Measurements from ENCODE around the gene MMEL1.

MMEL1 gene

GRCh38 chr1:2605509-2606395 lies 27.1 kb downstream of the MMEL1 start:
- H3K4me3 ChIP-seq (ENCODE audit: control insufficient read depth, low read depth, low read length): no peak overlapping the region
- no peak for TF ChIP-seq CTCF (conservative IDR thresholded peaks at IDR 0.05; ENCODE audit: control insufficient read depth, insufficient read depth, low read depth, low read length)
- DNase-seq (ENCODE audit: low read depth): no peak

GRCh38 chr1:2604844-2605508 lies 27.8 kb downstream of the MMEL1 start:
- TF ChIP-seq CTCF (conservative IDR thresholded peaks at IDR 0.05; ENCODE audit: control insufficient read depth, insufficient read depth, low read depth, low read length): no peak
- no peak for DNase-seq (ENCODE audit: low read depth)
- no peak overlapping the region for H3K4me3 ChIP-seq (ENCODE audit: control insufficient read depth, low read depth, low read length)

GRCh38 chr1:2604156-2604843 lies 28.5 kb downstream of the MMEL1 start:
- TF ChIP-seq CTCF (conservative IDR thresholded peaks at IDR 0.05; ENCODE audit: control insufficient read depth, insufficient read depth, low read depth, low read length): no peak
- no peak for DNase-seq (ENCODE audit: low read depth)

GRCh38 chr1:2603521-2604155 lies 29.2 kb downstream of the MMEL1 start:
- H3K4me3 ChIP-seq (ENCODE audit: control insufficient read depth, low read depth, low read length): no peak overlapping the region
- no peak for DNase-seq (ENCODE audit: low read depth)
- no peak for TF ChIP-seq CTCF (conservative IDR thresholded peaks at IDR 0.05; ENCODE audit: control insufficient read depth, insufficient read depth, low read depth, low read length)

More at GRCh38 chr1:2604156-2604843, 28.5 kb downstream of the MMEL1 start:
- H3K4me3 ChIP-seq (ENCODE audit: control insufficient read depth, low read depth, low read length): no peak overlapping the region

- no peak for TF ChIP-seq CTCF (conservative IDR thresholded peaks at IDR 0.05; ENCODE audit: control insufficient read depth, insufficient read depth, low read depth, low read length)
- DNase-seq (ENCODE audit: low read depth): no peak
- H3K4me3 ChIP-seq (ENCODE audit: control insufficient read depth, low read depth, low read length): no peak overlapping the region
Observed at GRCh38 chr1:2602866-2603520, 29.8 kb downstream of the MMEL1 start.
